ENCODE measurements around the gene DOCK2.

DOCK2 gene

DNA sequence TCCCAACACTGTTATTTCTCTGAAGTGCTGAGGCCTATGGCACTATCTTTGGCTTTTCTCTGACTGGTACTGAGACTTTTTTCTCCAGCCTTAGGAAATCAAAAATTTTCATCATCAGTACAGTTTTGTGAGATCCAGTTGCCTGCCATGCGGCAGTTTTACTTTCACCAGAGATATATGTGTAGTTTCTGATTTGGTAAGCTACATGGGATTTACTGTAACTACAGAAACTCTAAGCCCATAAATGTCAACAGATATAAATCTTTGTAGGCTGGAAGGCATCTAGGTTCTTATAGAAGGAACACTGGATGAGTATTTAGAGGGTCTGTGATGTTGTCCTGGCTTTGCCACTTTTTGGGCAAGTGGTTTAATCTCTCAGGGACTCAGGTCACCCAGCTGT is 69.0 kb downstream of the DOCK2 start:
- DNase-seq (ENCODE audit: extremely low spot score), result no peak
- TF ChIP-seq, protein P1, sequence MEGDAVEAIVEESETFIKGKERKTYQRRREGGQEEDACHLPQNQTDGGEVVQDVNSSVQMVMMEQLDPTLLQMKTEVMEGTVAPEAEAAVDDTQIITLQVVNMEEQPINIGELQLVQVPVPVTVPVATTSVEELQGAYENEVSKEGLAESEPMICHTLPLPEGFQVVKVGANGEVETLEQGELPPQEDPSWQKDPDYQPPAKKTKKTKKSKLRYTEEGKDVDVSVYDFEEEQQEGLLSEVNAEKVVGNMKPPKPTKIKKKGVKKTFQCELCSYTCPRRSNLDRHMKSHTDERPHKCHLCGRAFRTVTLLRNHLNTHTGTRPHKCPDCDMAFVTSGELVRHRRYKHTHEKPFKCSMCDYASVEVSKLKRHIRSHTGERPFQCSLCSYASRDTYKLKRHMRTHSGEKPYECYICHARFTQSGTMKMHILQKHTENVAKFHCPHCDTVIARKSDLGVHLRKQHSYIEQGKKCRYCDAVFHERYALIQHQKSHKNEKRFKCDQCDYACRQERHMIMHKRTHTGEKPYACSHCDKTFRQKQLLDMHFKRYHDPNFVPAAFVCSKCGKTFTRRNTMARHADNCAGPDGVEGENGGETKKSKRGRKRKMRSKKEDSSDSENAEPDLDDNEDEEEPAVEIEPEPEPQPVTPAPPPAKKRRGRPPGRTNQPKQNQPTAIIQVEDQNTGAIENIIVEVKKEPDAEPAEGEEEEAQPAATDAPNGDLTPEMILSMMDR (IDR thresholded peaks at IDR 0.05; ENCODE audit: control extremely low read depth, extremely low read depth, low read depth, missing control alignments), result no peak
- ChIA-PET CTCF (interaction anchor here (0.9 to 1.5 kb wide), 4 partner anchors 9 to 35 kb away, joined by 3 to 5 read pairs (median 4); no protein-coding TSS in a partner anchor), POLR2A (no interaction called here)

DNA sequence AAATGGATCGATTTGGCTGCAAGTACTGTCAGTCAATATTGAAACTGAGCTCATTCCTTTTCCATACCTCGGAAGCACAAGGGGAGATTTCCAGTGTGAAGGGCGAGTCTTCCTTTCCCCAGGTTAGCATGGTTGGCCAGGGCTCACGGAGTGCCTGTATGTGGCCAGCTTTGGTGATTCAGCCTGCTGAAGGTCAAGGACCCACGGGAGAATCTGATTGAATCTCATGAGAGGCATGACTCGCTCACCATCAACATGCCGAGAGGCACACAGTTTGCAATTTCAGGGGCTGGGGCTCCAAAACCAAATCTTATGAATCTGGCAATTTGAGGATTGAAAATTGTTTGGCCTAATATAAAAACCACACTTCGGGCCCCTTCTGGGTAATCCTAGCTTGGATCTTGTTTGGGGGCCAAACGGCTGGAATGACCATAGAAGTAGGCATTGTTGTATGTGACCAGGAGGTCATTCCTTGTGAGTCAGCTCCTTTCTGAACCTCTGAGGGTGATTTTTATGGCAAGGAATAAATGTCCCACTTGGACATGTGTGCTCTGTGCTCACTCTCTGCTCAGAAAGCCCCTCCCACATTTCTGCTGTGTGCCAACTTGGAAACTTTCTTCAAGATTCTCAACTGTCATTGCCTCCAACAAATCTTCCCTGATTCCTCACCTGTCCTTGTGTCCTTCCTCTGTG is 69.8 kb downstream of the DOCK2 start:
- CTCF ChIA-PET, result interaction anchor here (0.9 to 1.5 kb wide), 6 partner anchors 8 to 36 kb away, joined by 3 to 5 read pairs (median 4); no protein-coding TSS in a partner anchor
- POLR2A ChIA-PET, result no interaction called here
- TF ChIP-seq, protein P1 (IDR thresholded peaks at IDR 0.05; ENCODE audit: control extremely low read depth, extremely low read depth, low read depth, missing control alignments), result no peak
- DNase-seq (ENCODE audit: extremely low spot score), result no peak

DNA sequence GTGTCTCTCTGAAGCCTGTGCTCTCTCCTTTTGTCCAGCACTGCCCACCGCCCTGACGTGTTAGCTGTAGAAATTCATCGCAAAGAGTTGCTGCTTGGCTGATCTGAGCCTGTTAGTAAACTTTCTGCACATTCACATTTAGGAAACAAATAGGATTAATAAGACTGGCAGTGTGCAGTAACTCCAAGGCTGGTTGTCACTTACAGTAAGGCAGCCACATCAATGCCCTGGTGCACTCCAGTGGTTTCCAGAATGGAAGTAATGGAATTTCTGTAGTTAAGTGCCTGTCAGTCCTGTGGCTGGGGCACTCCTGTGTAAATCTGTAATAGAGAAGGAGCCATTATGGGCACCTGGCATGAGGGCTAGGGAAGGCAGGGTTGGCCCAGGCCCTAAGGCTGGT is 70.6 kb downstream of the DOCK2 start:
- ChIA-PET POLR2A (no interaction called here), CTCF (interaction anchor here (1.0 to 1.2 kb wide), 2 partner anchors 9 to 11 kb away, joined by 3 to 4 read pairs; no protein-coding TSS in a partner anchor)
- no peak for DNase-seq (ENCODE audit: extremely low spot score)
- TF ChIP-seq, protein P1 (IDR thresholded peaks at IDR 0.05; ENCODE audit: control extremely low read depth, extremely low read depth, low read depth, missing control alignments), result no peak

DNA sequence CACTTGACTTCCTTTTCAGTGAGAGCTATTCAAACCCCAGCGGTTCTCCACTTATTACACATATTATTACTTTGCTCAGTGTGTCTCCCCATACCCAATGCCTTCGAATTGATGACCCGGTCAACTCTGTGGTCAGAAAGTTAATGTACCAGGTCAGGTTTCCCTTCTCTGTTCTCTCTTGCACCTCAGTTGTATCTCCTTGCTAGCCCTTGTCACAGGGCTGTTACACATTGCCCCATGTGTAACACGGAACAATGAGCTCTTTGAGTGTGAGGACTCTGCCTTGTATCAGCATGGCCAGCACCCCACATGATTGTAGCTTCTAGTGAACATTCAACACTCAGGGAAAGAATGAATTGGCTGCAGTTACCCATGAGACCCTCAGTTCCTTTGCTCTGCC is 73.6 kb downstream of the DOCK2 start:
- TF ChIP-seq, protein P1 (IDR thresholded peaks at IDR 0.05; ENCODE audit: control extremely low read depth, extremely low read depth, low read depth, missing control alignments), result no peak
- no peak for DNase-seq (ENCODE audit: extremely low spot score)
- ChIA-PET CTCF (interaction anchor here (0.8 to 1.9 kb wide), 6 partner anchors 8 to 270 kb away, joined by 3 to 12 read pairs (median 4); no protein-coding TSS in a partner anchor), POLR2A (no interaction called here)

DNA sequence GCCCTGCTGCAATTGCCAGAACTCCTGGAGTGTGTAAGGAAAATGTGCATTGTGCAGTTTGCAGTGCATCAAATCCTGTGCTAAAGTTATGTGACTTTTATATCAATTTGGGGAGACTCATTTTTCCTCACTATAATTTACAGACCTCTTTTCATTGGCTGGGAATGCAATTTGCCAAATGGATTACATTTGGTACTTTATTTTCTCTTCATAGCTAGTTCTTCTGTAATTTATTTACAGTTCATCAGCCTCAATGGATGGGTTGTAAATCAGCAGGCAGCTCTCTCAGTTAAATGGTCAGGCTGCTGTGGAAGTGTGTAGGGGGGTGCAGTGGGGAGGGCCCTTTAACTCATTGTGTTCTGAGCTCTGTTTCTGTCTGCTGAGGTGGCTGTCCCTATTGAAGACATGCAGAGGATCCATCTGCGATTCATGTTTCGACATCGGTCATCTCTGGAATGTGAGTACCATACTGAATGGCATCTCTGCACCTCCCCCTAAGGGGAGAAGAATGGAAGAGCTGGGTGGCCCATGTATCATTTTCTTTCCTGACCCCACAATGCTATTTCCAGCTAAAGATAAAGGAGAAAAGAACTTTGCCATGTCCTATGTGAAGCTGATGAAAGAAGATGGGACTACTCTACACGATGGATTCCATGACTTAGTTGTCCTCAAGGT is 74.6 kb downstream of the DOCK2 start:
- TF ChIP-seq, protein P1 (IDR thresholded peaks at IDR 0.05; ENCODE audit: control extremely low read depth, extremely low read depth, low read depth, missing control alignments), result no peak
- ChIA-PET CTCF (interaction anchor here (1.0 to 1.9 kb wide), 5 partner anchors 9 to 268 kb away, joined by 3 to 12 read pairs (median 3); partner anchors contain the start of gene INSYN2B), POLR2A (no interaction called here)
- DNase-seq (ENCODE audit: extremely low spot score), result no peak

DNA sequence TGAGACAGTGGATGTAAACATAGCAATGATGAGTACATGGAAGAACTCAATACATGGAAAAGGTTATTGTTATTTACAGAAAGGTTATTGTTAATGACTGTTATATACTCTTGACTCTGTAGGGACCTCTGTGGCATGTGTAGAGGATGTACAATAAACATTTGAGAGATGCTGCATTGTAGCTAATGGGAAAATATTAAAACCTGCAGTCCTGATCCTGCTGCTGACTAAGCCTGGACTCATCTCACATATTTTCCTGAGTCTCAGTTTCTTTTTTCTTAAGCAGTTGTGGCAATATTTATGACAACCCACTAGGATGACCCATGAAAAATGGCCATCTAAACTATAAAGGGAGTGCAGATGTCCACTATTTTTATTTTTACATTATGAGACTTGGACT is 75.4 kb downstream of the DOCK2 start:
- POLR2A ChIA-PET, result no interaction called here
- TF ChIP-seq, protein P1 (IDR thresholded peaks at IDR 0.05; ENCODE audit: control extremely low read depth, extremely low read depth, low read depth, missing control alignments), result no peak
- DNase-seq (ENCODE audit: extremely low spot score), result no peak

More for the DNA sequence above, 75.4 kb downstream of the DOCK2 start:
- CTCF ChIA-PET, result interaction anchor here (1.1 to 1.9 kb wide), 4 partner anchors 9 to 49 kb away, joined by 3 to 12 read pairs (median 4); no protein-coding TSS in a partner anchor

All from GM10248 (cell line).